ENCODE measurements around the gene CCDC167. TPM values are rescaled to one million over a fixed set of nuclear protein-coding genes. Genes with fewer than 3 reads are reported as not detected.
A peak's percentile ranks its signal among the peaks of the same experiment; 100 is the strongest.

The CCDC167 gene
- total RNA-seq, 2 experiments from 2014 or later, result 7.3 to 8.0 TPM

DNA sequence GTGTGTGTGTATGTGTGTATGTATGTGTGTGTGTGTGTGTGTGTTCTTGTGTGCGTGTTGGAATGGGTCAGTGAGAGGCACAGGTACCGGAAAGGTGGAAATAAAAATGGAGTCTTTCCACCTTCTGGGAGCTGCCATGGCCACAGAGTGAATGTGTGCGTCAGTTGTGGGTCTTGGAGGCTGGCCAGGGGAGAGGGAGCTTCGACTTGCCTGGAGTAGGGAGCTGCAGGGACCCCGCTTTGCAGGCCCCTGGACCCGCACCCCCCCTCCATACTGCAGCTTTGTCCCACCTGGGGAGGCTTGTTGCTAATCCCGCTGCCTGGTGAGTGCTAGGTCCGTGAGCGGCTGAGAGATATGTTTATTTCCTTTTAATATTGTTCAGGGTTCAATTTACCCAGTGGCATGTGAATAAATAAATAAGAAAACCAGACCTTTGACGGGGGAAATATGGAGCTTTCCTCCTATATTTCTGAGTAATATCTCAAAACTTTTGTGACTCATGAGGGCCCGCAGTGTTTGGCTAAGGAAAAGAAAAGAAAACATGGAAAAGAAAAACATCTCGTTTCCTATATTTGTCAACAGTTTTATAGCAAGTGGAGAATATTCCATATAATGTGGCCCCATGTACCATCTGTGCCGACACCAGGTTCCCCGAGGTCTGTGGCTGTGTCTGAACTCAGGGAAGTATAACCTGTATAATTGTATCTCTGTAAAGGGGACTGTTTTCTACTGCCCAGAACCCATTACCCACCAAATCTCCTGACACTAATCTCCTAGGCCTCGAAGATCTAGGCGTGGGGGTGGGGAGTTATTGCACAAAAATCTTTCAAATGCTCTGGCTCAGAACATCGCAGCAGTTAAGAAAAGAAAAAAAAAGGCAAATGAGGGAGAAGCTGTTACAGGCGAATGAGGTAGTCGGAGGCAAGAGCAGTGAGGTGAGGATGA is 24.6 kb upstream of the CCDC167 start:
- peaks cover 48% of the 10 kb centered on the region for H3K36me3 Mint-ChIP-seq (ENCODE audit: low read depth)
- peaks cover 64% of the 10 kb centered on the region for H3K4me1 Mint-ChIP-seq (ENCODE audit: low read depth)
- Histone ChIP-seq H3K27me3 (ENCODE audit: control insufficient read depth in 1 of 2, insufficient read depth in 2 of 2, low read length in 2 of 2) (no peaks in the 10 kb centered on the region), H3K9me3 (ENCODE audit: control insufficient read depth in 1 of 2, insufficient read depth in 1 of 2, low read length in 2 of 2) (no peaks in the 10 kb centered on the region), H3K27ac (ENCODE audit: low read depth in 1 of 2, low read length in 2 of 2) (no peak overlapping the region), H3K4me1 (ENCODE audit: insufficient read depth, low read length) (peaks cover 39% of the 10 kb centered on the region), H3K4me3 (ENCODE audit: low read length) (no peak overlapping the region), H3K36me3 (ENCODE audit: insufficient read depth, low read length) (peaks cover 4% of the 10 kb centered on the region)
- no peak for DNase-seq
- ATAC-seq (ENCODE audit: poor library complexity), result no peak
- H3K27me3 Mint-ChIP-seq, result no peaks in the 10 kb centered on the region
- intact Hi-C loops (cut with DNase I, micrococcal nuclease), result no loop called here
- TF ChIP-seq, protein P1, sequence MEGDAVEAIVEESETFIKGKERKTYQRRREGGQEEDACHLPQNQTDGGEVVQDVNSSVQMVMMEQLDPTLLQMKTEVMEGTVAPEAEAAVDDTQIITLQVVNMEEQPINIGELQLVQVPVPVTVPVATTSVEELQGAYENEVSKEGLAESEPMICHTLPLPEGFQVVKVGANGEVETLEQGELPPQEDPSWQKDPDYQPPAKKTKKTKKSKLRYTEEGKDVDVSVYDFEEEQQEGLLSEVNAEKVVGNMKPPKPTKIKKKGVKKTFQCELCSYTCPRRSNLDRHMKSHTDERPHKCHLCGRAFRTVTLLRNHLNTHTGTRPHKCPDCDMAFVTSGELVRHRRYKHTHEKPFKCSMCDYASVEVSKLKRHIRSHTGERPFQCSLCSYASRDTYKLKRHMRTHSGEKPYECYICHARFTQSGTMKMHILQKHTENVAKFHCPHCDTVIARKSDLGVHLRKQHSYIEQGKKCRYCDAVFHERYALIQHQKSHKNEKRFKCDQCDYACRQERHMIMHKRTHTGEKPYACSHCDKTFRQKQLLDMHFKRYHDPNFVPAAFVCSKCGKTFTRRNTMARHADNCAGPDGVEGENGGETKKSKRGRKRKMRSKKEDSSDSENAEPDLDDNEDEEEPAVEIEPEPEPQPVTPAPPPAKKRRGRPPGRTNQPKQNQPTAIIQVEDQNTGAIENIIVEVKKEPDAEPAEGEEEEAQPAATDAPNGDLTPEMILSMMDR (IDR thresholded peaks at IDR 0.05), result no peak
- ChIA-PET CTCF (interaction anchor here (0.6 kb wide), 1 partner anchor 44 kb away, joined by 6 read pairs; no protein-coding TSS in a partner anchor), POLR2A (interaction anchor here (1.9 to 2.1 kb wide), 2 partner anchors 14 to 22 kb away, joined by 5 to 9 read pairs; no protein-coding TSS in a partner anchor)
- H3K9me3 Mint-ChIP-seq, result no peaks in the 10 kb centered on the region
- peak overlapping the region; percentile 11 for H3K4me3 Mint-ChIP-seq
- H3K27ac Mint-ChIP-seq, result peak overlapping the region; percentile 60

DNA sequence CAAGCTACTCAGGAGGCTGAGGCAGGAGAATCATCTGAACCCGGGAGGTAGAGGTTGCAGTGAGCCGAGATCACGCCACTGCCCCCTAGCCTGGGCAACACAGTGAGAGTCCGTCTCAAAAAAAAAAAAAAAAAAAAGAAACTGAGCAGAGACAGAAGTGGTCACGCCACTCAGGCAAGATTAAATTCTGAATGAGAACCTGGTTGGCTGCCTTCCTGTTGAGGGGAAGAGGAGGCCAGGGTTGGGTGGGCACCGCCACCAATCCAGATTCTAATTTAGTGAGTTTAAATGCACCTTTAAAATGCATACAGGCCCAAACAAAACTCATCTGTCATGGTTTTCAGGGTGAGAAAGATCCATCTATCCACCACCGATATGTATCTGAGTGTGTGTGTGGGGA is 23.7 kb upstream of the CCDC167 start:
- TF ChIP-seq, protein P1 (IDR thresholded peaks at IDR 0.05), result no peak
- Histone ChIP-seq H3K36me3 (ENCODE audit: insufficient read depth, low read length) (peaks cover 4% of the 10 kb centered on the region), H3K9me3 (ENCODE audit: control insufficient read depth in 1 of 2, insufficient read depth in 1 of 2, low read length in 2 of 2) (no peaks in the 10 kb centered on the region), H3K27me3 (ENCODE audit: control insufficient read depth in 1 of 2, insufficient read depth in 2 of 2, low read length in 2 of 2) (no peaks in the 10 kb centered on the region), H3K4me3 (ENCODE audit: low read length) (no peak overlapping the region), H3K27ac (ENCODE audit: low read depth in 1 of 2, low read length in 2 of 2) (no peak overlapping the region), H3K4me1 (ENCODE audit: insufficient read depth, low read length) (peaks cover 46% of the 10 kb centered on the region)
- CTCF ChIA-PET, result no interaction called here
- H3K36me3 Mint-ChIP-seq (ENCODE audit: low read depth), result peaks cover 50% of the 10 kb centered on the region
- peaks cover 73% of the 10 kb centered on the region for H3K4me1 Mint-ChIP-seq (ENCODE audit: low read depth)
- no peaks in the 10 kb centered on the region for H3K9me3 Mint-ChIP-seq
- no peak for ATAC-seq (ENCODE audit: poor library complexity)
- H3K27ac Mint-ChIP-seq, result no peak overlapping the region
- H3K4me3 Mint-ChIP-seq, result no peak overlapping the region
- intact Hi-C loops (cut with DNase I, micrococcal nuclease), result no loop called here
- no peak for DNase-seq
- POLR2A ChIA-PET, result interaction anchor here (0.7 kb wide), 1 partner anchor 634 kb away, joined by 3 read pairs; no protein-coding TSS in a partner anchor
- no peaks in the 10 kb centered on the region for H3K27me3 Mint-ChIP-seq

DNA sequence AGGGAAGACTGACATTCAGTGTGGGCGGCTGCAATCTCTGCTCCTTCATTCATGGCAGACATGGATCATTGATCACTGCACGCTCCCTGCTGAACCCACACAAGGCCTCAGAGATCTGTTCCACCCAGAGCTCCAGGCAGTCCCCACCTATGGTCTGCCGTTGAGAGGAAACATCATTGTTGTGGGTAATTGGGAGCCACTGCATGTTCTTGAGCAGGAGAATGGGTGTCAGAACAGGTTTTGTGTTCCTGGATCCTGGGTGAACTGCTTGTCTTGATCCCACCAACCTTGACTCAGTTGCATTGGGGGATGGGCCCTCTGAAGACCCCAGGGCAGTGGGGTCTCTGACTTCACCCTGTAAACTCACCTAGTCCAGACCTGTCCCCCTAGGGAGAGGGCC is 23.1 kb upstream of the CCDC167 start:
- Mint-ChIP-seq H3K4me3 (no peak overlapping the region), H3K36me3 (ENCODE audit: low read depth) (peaks cover 54% of the 10 kb centered on the region)
- CTCF ChIA-PET, result no interaction called here

More for the DNA sequence above, 23.1 kb upstream of the CCDC167 start:
- POLR2A ChIA-PET, result interaction anchor here (0.7 kb wide), 1 partner anchor 633 kb away, joined by 3 read pairs; no protein-coding TSS in a partner anchor
- Mint-ChIP-seq H3K27me3 (no peaks in the 10 kb centered on the region), H3K4me1 (ENCODE audit: low read depth) (peaks cover 76% of the 10 kb centered on the region), H3K9me3 (no peaks in the 10 kb centered on the region), H3K27ac (peak overlapping the region; percentile 25)
- Histone ChIP-seq H3K27ac (ENCODE audit: low read depth in 1 of 2, low read length in 2 of 2) (no peak overlapping the region), H3K4me3 (ENCODE audit: low read length) (no peak overlapping the region), H3K27me3 (ENCODE audit: control insufficient read depth in 1 of 2, insufficient read depth in 2 of 2, low read length in 2 of 2) (no peaks in the 10 kb centered on the region), H3K9me3 (ENCODE audit: control insufficient read depth in 1 of 2, insufficient read depth in 1 of 2, low read length in 2 of 2) (no peaks in the 10 kb centered on the region), H3K4me1 (ENCODE audit: insufficient read depth, low read length) (peaks cover 49% of the 10 kb centered on the region), H3K36me3 (ENCODE audit: insufficient read depth, low read length) (peaks cover 4% of the 10 kb centered on the region)
- TF ChIP-seq, protein P1 (IDR thresholded peaks at IDR 0.05), result no peak
- ATAC-seq (ENCODE audit: poor library complexity), result no peak
- intact Hi-C loops (cut with DNase I, micrococcal nuclease), result no loop called here
- no peak for DNase-seq
